Activated T-helper 9 cell treated with anti-CD3 and anti-CD28 coated beads, Interleukin-2, amount 50 U/mL, for 16 hours (primary cell): ENCODE data around the gene REG3A.

ENCODE experiments used
- DNase-seq: peaks from one replicate; pipeline ENCODE4 v3.0.0-alpha.2; 2020; ENCODE audit warnings: low read depth

Gene REG3A

DNA sequence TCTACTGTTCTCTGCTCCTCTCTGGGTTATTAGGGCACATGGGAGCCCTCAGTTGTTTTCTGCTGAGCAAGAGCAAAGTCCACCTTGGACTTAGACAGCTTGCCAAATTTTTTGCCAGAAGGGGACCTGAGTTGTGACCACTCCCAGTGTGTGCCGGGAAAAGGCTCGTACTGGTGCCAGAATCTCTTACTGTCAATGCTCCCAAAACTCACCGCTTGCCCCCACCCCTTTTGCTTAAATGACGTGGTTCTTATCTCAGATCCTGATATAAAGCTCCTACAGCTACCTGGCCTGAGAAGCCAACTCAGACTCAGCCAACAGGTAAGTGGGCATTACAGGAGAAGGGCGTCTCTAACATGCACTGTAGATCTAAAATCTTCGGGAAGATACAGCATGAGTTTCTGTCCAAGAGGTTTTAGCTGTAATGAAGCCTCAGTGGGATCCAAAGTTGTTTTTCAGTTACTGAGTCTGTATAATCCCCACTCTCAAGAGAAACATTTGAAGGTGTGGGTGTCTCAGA lies 39.3 kb downstream of the REG3A start, which contains the start of gene REG1A:
REG1A (plus strand) TSS at position 295 of the 520 bp plus-strand sequence. CDS start 374 bp downstream, outside the sequence.
- DNase-seq, result no peak

DNA sequence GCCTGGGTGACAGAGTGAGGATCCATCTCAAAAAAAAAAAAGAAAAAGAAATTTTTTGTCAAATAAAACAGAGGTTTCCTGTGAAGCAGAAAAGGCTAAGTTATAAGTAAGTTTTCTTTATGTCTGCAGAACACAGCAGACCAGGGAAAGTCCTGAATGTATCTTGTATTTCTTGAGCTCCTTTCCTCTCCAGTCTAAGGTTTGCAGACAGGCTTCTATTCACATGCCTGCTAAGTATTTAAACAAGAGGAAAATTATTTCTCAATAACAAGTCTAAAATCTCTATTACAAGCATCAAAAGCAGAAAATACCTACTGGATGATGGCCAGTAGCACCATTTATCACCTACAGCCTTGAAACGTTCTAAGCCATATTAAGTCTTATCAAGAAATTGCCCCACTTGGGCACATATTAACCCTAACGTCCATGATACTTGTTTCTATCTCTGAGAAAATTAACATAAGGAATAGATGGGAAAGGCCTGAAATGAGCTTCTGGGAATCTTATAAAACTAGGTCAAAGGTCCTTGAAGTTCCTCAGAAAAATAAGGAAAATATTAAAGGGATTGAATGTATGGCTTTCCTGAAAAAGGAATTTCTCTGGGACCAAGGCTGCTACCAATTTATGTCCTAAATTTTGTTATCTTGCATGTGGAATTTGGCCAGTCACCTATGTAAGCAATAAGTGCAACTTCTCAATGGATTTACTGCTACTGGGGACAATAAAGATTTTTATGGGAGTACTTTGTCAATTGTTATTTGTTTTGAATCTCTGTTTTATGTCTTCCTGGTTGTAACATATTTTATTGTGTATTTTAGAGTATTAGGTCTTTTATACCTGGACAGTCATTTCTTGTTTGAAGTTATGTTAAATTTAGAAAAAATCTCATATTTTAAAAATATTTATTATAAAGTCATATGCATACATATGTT lies 42.3 kb downstream of the REG3A start:
- no peak for DNase-seq

GRCh38 chr2:79114797-79115494 lies 44.6 kb downstream of the REG3A start:
- DNase-seq, result no peak

DNA sequence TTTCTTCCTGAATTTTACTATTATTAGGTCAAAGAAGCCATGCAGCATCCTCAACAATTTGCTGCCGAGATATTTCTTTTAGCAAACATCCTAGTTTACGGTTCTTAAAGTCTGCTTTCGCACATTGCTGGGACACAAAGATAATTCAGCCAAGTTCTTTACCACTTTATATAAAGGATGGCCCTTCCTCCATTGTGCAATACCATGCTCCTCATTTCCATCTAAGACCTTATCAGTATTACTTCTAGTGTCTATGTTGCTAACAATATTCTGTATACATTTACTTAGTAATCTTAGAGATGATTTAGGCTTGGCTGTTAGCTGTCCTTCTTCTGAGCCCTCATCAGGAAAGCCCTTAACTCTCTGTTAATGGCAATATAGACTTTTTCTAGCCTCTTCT lies 47.3 kb downstream of the REG3A start:
- no peak for DNase-seq
